ENCODE data around the gene FAM13A. TPM values are rescaled to one million over a fixed set of nuclear protein-coding genes. Genes with fewer than 3 reads are reported as not detected.
A peak's percentile ranks its signal among the peaks of the same experiment; 100 is the strongest.

The FAM13A gene
- total RNA-seq, 1 donor from 2014 or later = 33.4 TPM

DNA sequence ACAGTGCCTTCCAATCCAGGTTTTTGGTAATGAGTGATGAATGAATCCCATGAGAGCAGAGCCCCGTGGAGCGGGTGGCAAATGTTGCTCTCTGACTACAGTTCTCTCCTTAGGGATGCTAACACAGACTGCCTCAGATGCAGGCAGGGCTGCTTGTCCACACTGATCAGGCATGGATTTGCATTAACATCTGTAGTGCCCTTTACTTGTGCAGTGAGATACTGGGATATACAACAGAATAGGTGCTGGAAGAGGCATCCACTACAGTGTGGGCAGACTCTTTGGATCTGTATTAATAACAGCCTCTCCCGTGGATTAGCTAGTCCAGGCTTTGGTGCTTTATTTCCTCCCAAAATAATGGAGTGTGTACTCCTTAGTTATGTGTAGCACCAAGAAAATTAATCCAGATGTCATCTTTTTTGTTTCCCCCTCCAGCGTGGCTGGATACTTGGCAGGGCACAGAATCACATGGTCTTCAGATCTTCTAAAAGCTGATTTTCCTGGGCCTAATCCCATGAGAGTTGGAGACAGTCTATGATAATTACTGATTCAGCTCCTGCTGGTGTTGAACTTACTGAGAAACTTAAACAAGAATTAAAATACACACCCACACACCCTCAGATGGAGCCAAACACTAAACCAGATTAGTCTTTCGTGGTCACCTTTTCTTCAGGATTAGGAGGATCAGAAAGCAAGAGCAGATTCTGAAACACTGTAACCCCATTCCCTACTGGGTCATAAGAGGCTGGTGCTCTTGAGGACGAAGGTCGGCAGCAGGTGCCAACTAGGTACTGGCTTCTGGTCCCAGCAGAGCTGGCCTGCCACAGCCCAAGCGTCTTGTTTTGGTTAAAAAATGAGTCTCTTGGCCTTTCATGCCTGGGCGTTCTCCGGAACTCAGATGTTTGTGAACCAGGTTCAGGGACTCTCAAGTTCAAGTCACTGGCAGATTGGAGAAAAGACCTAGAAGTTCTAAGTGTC, 336.2 kb downstream of the FAM13A start:
- H3K27ac ChIP-seq = no peak overlapping the region
- ATAC-seq (peak; percentile 32), DNase-seq (no peak)
- TF ChIP-seq, protein P1, sequence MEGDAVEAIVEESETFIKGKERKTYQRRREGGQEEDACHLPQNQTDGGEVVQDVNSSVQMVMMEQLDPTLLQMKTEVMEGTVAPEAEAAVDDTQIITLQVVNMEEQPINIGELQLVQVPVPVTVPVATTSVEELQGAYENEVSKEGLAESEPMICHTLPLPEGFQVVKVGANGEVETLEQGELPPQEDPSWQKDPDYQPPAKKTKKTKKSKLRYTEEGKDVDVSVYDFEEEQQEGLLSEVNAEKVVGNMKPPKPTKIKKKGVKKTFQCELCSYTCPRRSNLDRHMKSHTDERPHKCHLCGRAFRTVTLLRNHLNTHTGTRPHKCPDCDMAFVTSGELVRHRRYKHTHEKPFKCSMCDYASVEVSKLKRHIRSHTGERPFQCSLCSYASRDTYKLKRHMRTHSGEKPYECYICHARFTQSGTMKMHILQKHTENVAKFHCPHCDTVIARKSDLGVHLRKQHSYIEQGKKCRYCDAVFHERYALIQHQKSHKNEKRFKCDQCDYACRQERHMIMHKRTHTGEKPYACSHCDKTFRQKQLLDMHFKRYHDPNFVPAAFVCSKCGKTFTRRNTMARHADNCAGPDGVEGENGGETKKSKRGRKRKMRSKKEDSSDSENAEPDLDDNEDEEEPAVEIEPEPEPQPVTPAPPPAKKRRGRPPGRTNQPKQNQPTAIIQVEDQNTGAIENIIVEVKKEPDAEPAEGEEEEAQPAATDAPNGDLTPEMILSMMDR (IDR thresholded peaks at IDR 0.05) = no peak
- intact Hi-C loops (cut with DNase I) = no loop called here
- no peaks in the 10 kb centered on the region for H3K27me3 ChIP-seq
- no peaks in the 10 kb centered on the region for H3K9me3 ChIP-seq
- H3K36me3 ChIP-seq = peaks cover 20% of the 10 kb centered on the region
- H3K4me1 ChIP-seq = no peaks in the 10 kb centered on the region
- H3K4me3 ChIP-seq = no peak overlapping the region

GRCh38 chr4:88719381-88719780, 337.6 kb downstream of the FAM13A start:
- Histone ChIP-seq H3K9me3 (no peaks in the 10 kb centered on the region), H3K4me3 (no peak overlapping the region), H3K27ac (no peak overlapping the region), H3K27me3 (no peaks in the 10 kb centered on the region), H3K4me1 (no peaks in the 10 kb centered on the region), H3K36me3 (peaks cover 7% of the 10 kb centered on the region)
- DNase-seq = no peak
- ATAC-seq = no peak
- TF ChIP-seq, protein P1 (IDR thresholded peaks at IDR 0.05) = no peak
- intact Hi-C loops (cut with DNase I) = no loop called here

GRCh38 chr4:88718098-88718497, 338.9 kb downstream of the FAM13A start:
- Histone ChIP-seq H3K4me1 (no peaks in the 10 kb centered on the region), H3K27me3 (no peaks in the 10 kb centered on the region), H3K27ac (no peak overlapping the region), H3K4me3 (no peak overlapping the region), H3K36me3 (no peaks in the 10 kb centered on the region), H3K9me3 (no peaks in the 10 kb centered on the region)
- no peak for ATAC-seq
- TF ChIP-seq, protein P1 (IDR thresholded peaks at IDR 0.05) = no peak
- intact Hi-C loops (cut with DNase I) = no loop called here
- DNase-seq = no peak

DNA sequence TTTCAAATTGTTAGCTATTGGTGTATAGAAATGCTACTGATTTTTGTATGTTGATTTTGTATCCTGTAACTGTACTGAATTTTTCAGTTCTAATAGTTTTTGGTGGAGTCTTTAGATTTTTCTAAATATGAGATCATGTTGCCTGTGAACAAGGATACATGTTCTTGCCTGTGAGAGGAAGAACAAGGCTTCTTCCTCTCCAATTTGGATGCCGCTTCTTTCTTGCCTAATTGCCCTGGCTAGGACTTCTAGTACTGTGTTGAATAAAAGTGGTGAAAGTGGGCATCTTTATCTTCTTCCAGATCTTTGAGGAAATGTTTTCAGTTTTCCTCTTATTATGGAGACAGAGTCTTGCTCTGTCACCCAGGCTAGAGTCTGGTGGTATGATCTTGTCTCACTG, 343.2 kb downstream of the FAM13A start:
- DNase-seq (no peak), ATAC-seq (no peak)
- no peaks in the 10 kb centered on the region for H3K9me3 ChIP-seq
- no peak overlapping the region for H3K4me3 ChIP-seq
- TF ChIP-seq, protein P1 (IDR thresholded peaks at IDR 0.05) = no peak
- intact Hi-C loops (cut with DNase I) = no loop called here
- no peaks in the 10 kb centered on the region for H3K27me3 ChIP-seq
- peaks cover 32% of the 10 kb centered on the region for H3K36me3 ChIP-seq
- no peak overlapping the region for H3K27ac ChIP-seq
- H3K4me1 ChIP-seq = no peaks in the 10 kb centered on the region

DNA sequence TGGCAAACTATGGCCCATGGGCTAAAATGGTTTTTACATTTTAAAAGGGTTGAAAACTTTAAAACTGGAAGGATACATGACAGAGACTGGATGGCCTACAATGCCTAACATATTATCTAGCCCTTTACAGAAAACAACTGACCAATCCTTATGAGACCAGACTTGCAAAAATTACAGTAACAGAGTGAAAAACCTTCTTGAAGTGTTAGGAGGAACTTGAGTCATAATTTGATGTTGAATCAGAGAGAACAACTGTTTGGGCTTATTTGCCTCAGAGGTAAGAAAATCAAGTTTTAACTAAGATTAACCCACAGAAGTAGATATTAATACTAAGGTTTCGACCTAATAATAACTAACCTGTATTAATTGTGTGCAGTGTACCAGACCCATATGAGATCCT, 347.0 kb downstream of the FAM13A start:
- H3K4me1 ChIP-seq = no peaks in the 10 kb centered on the region
- no peak overlapping the region for H3K27ac ChIP-seq
- DNase-seq (no peak), ATAC-seq (no peak)
- TF ChIP-seq, protein P1 (IDR thresholded peaks at IDR 0.05) = no peak
- no peaks in the 10 kb centered on the region for H3K9me3 ChIP-seq
- no peaks in the 10 kb centered on the region for H3K27me3 ChIP-seq
- no peak overlapping the region for H3K4me3 ChIP-seq
- H3K36me3 ChIP-seq = peaks cover 51% of the 10 kb centered on the region
- intact Hi-C loops (cut with DNase I) = no loop called here

Data from upper lobe of right lung (tissue), 1 donor.